Measurements from ENCODE around the gene ADRA2C.

Gene ADRA2C

DNA sequence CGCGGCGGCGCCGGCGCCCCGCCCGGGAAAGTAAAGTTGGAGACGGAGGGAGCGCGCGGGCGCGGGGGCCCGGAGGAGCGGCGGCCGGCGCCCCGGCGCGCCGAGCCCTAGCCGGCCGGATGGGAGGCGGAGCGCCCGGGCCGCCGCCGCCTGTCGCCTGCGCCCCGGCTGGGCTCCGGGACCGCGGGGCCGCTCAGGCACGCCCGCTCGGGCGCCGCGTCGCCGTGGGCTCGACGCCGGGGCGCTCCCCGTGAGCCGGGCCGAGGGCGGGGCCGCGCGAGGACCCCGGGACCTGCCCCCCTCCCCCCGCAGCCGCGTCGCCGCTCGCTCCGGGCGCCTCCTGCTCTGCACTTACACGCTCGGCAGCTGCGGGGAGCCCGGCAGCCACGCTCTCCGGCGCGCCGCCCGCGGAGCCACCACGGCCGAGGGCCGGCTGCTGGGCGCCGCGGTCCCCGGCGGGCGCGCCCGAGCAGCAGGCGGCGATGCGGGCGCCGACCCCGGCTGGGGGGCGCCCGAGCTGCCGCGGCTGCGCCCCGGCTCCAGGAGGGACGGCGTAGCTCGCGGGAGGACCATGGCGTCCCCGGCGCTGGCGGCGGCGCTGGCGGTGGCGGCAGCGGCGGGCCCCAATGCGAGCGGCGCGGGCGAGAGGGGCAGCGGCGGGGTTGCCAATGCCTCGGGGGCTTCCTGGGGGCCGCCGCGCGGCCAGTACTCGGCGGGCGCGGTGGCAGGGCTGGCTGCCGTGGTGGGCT is at the start of gene ADRA2C:
Gene ADRA2C (plus strand): TSS at position 350 of the 749 bp plus-strand sequence. CDS start 222 bp downstream, at position 572.
- no peak for DNase-seq

DNA sequence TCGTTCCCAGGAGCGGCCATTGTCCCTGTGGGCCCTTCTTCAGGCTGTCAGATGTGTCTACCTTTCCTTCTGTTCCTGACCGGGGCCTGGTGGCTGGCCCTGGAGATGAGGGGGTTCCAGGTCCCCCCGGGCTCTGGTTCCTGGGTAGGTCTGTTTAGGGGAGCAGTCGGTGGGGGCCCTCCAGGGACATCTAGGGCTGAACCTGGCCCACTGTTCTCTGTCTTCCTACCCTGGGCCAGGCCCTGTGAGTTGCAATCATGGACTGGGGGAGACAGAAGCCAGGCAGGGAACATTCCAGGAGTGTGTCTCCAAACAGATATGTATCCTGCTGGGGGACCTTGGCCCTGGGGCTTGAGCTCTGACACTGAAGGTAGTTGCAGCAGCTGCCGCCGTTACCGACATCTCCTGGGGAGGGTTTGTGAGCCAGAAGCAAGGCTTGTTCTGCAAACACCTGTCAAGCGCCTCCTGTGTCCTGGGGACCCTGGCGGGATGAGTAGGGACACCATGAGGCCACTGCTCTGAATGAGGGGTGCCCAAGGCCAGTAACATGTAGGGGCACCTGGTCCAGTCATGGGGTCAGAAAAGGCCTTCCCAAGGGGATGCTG is 49.5 kb upstream of the ADRA2C start:
- no peak for DNase-seq

DNA sequence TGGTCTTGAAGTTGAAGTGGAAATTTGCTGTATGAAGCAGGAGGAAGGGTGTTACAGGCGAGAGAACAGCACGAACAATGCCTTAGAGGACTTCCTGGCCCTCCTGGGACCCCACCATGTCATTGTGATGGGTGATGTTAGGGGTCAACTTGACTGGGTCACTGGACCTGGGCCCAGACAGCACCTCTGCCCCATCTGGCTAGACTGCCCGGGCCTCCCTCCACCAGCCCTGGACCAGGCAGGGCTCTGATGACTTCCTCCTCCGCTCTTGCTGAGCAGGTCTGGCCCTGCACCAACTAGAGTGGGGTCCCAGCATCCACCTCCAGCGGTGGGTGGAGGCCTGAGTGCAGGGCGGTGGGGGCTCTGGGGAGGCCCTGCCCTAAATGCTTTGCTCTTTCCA is 48.9 kb upstream of the ADRA2C start:
- no peak for DNase-seq

DNA sequence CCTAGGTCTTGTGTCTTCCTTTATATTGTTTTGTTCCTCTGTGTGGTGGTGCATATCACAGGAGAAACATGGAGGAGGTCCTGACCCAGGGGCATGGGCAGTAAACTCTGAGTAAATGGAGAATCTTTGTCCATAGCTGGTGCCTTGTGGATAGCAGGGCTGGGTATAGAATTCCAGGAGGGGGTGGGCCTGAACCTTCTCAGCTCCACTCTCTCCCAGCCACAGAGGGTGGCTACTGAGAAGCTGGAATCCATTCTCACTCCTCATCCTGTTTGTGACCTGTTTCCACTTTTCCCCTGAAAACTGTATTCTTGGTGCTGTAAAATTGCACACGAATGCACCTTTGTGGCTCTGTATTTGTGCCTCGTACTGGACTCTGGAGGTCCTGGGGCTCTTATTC is 47.7 kb upstream of the ADRA2C start:
- no peak for DNase-seq

DNA sequence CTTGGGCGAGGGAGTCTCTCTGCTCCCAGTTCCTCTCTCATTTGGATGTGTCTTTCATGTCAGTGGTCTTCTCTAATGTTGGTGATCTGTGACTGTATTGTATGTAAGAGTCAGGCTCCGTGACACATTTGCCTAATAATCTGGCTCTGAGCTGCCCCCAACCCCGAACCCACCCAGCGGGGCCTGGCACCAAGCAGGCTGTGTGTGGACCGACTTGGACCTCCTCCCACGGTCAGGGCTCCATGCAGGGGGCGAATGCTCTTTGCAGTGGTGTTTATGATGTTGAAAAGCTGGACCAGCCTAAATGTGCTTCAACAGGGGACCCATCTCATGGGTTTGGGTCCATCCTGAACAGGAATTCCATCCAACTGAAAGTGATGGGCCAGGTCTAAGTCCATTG is 47.0 kb upstream of the ADRA2C start:
- DNase-seq = no peak

DNA sequence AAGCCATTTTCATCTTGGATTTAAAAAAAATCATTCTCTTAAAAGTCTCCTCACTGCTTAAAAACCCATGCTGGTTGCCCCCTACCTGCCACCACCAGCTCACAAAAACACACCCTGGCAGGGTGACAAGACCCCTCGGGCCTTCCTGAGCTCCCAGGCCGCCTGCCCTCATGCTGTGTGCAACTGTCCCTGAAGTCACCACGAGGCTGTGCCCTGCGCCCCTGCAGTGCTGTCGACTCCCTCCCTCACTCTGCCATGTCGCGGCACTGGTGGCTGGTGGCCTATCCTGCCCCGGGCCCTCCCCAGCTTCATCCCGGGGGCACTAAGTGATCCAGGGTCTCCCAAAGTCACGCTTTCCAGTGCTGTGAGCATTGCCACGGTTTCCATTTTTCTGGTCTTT is 46.3 kb upstream of the ADRA2C start:
- DNase-seq = no peak

DNA sequence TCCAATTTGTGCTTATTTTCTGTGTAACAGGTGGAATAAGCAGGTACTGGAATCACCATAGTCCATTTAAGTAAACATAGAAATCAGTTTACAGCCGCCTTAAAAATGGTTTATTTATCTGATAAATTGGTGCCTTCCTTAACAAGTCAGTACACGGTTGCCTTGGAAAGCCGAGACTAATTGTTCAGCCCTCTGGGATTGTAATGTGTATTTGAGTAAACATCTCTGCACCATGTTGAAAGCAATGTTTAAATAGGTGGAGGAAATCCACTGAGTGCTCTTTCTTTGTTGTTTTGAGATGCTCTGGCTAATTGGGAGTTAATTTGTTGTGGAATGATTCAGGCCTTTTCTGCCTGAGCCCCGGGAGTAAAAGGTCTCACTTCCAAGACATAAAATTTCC is 45.7 kb upstream of the ADRA2C start:
- no peak for DNase-seq

DNA sequence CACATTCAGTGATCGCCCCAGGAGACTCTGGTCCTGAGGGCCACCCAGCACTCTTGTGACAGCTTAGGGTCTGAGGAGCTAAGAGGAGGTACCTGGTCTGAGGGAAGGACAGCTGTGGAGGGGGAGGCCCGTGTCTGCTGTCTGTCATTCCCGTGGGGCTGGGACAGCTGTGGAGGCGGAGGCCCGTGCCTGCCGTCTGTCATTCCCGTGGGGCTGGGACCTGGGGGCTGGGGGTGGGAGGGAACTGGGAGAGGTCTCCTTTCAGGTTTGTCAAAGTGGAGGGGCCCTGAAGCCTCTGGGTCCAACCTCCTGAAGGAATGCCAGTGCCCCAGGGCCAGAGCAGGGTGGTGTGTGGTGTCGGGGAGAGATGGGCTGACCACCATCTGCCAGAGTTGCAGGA is 45.0 kb upstream of the ADRA2C start:
- DNase-seq = no peak

DNA sequence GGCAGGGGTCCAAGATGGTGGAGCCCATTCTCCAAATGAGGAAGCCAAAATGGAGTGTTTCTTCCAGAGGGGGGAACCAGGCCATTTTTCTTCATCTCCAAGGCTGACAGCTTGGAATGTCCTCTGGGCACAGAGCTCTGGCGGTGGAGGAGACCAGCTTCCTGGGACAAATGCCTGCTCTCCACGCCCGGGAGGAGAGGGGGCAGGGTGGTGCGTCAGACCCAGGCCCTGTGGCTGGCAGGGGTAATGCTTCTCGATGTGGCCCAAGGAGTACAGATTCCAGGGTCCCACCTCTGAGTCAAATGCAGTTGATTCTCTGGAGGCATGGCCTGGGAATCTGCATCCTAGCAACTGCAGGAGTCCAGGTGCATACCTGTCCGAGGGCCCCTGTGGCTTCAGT is 44.6 kb upstream of the ADRA2C start:
- no peak for DNase-seq

DNA sequence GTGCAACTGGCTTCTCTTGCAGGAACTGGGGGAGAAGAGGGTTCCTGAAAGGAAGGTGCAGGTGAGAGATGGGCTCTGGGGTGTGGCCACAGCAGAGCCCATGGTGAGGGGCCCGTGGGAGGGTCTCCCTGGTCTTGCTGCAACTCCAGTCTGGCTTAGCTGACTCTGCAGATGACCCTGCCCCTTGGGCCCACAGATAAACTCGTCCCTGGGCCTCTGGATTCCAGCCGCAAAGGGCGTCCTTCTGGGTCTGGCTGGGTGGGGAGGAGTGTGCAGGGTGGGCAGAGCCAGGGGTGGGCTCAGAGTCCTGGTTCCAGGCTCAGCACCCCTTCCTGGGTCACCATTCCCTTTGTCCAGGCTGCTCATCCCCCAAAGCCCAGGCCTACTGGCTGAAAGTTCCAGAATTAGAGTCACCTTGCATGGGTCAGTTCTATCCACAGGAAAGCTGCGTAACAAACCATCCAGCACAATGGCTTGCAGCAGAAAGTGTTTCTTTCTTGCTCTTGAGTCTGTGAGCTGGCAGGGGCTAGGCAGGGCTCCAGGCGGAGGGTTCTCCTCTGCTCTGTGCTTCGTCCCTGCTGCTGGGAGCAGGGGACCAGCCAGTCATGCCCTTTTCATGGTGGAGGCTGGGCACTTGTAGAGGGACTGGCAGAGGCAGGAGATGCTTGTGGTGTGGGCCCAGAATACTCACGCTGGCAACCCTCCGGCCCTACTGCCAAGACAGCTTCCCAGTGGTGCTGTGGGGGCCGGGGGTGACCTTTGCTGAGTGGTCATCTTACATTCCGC is 43.5 kb upstream of the ADRA2C start:
- no peak for DNase-seq

DNA sequence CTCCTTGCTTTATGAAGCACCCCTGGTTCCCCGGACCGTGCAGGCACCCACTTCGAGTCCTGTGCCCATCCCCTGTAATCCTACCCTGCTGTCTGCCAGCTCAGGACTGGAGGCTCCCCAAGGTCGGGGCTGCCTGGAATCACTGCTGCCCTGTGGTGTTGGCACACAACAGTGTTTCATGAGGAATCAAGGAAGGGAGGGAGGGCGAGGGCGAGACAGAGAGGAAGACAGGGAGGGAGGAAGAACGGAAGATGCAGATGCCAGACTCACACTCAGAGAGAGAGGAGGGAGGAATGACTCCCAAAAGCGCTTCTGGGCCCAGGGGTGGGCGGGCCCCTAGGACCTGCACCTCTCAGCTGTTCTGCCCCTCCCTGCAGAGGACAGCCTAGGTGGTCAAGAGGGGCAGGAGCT is 42.9 kb upstream of the ADRA2C start:
- no peak for DNase-seq

DNA sequence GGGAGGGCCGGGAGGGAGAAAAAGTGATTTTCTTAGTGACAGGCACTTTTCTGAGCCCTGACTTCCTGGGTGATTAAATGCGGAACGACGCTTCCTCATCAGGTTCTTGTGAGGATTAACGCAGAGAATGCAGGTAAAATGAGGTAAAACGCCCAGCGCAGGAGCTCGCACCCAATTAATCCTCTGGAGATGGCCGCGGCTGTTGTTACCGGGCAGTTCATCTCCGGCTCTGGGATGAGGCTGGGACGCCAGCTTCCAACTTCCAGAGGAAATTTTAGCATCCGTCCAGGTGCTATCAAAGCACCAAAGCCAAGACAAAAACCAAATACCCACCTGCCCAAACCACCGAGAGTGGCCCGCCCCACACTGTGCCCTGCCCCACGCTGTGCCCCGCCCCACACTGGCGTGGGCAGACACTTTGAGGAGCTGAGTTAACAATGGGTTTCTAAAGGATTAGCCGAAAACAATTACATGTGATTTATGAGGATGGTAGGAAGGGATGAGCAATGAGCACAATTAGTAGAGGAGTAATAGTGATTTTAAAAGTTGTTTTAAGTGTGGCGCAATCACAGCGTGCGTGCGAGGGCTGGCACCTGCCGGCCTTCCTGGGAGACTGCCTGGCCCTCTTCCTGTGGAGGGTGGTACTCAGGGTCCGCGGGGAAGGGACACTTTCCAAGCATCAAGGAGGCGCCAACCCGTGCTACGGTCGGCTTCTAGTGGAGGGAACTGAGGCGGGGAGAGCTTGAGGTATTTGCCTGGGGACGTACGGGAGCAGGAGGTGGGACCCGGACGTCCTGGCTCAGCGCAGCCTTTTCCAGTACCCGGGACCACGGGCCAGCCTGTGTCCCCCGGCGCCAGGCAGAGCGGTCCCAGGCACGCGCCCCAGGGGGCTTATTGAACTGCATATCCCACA is 41.6 kb upstream of the ADRA2C start:
- DNase-seq = no peak

DNA sequence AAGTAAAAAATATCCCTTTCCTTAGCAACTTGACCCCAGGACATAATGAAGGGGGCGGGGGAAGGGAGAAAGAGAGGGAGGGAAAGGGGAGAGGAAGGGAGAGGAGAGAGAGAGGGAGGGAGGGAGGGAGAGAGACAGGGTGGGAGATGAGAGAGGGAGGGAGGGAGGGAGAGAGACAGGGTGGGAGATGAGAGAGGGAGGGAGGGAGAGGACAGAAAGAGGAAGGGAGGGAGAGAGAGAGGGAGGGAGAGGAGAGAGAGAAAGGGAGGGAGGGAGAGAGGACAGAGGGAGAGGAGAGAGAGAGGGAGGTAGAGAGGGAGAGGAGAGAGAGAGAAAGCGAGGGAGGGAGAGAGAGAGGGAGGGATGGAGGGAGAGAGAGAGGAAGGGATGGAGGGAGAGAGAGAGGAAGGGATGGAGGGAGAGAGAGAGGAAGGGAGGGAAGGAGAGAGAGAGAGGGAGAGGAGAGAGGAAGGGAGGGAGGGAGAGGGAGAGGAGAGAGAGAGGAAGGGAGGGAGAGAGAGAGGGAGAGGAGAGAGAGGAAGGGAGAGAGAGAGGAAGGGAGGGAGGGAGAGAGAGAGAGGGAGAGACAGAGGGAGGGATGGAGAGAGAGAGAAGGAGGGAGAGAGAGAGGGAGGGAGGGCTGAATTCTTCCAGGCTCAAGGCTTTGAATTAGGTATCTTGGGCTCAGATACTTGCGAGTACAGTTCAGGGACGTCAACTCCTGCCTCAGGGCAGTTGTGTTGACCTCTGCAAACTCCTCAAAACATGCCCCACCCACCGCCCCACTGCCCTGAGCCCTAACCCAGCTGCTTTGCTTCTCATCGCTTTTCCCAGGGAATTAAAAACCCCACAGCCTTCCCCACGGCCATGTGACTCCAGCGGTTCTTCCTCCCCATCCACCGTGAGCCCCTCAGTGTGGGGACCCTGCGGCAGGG is 40.0 kb upstream of the ADRA2C start:
- no peak for DNase-seq

DNA sequence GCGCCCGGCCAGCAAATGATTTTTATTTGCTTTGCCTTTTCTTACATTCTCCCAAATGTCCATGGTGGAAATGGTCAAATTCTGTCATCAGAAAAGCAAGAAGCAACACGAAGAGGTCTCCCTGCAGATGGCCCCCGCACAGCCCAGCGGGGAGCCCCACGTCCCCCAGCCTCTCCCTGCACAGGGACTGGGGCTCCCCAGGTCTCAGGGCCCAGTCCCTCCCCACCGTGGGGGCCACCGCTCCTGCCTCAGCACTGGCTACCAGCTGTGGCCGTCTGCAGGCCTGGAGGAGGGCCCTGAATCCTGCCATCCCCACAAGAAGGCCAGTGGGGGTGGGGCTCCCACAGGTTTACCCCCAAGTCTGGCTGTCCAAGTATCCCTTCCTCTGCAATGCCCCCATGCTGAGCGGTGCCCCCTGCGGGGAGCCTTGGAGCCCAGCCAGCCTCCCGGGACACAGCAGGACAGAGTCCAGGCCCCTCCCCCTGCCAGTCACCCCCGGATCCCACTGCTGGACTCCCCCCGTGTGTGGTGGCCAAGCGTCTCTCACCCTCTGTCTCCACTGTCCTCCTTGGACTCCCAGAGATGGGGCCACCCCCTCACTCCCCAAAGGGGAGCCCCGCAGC is 38.2 kb upstream of the ADRA2C start:
- no peak for DNase-seq

DNA sequence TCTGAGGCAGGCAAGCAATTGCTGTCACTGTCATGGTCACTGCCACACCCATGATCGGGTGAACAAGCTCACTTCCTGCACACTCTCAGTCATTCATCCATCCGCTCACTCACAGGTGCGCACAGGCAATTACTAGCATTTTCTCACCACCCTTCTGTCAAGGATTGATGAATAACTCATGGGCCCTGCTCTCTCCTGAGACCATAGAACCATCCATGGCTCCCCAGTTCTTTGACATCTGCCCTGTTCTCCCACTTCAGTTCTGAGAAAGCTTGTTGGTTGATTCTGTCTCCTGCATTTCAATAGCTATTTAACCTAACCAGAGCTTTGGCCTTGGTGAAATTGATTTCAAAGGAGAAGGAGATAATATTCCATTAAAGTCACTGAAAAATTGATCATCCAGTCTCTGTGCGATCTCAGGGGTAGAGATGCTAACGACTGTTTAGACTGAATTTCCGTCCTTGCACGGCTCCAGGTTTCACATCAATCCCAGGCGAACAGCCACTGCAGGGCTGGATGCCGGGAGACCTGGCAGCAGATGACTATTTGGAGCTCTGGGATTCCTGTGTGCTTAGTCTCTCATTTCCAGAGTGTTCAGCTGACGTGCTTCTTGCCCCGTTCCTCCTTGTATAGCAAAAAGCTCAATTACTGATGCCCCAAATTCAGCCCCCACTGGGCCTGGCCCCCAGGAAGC is 36.9 kb upstream of the ADRA2C start:
- DNase-seq = no peak

DNA sequence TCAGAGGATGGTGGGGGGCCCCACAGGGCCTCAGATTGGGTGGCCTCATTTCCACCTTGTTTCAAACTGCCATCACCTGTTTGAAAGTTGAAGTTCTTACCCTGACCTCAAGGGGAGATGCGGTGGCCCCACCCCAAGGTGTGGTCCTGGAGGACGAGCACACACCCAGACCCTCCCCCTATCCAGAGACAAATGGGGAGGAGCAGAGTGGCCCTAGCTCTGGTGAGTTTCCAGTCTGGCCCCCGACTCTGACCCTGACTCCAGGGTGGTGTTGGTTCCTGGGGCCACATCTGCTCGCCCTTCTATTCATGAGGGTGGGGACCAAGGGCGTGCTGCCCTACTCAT is 36.3 kb upstream of the ADRA2C start:
- no peak for DNase-seq

DNA sequence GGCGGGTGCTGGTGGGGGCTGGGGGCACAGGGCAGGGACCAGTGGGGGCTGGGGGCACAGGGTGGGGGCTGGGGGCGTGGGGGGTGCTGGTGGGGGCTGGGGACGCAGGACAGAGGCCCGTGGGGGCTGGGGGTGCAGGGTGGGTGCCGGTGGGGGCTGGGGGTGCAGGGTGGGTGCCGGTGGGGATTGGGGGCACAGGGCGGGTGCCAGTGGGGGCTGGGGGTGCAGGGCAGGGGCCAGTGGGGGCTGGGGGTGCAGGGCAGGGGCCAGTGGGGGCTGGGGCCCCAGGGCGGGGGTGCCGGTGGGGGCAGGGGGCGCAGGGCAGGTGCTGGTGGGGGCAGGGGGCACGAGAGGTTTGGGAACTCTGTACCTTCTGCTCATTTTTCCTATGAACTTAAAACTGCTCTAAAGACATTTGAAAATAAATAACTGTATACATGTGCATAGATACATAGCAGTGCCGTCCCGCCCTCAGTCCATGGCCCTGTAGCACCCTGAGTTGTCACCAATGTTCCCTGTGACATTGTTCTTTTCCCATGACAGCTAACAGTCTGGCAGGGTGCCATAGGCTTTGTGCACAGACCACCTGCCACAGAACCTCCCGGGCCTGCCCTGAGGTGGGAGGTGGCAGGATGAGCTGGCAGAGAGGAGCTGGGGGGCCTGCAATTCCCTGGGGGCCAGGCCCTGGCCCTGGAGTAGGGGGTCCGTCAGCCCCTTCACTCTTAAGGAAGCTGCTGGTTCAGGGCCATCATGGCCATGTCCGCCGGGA is 35.6 kb upstream of the ADRA2C start:
- no peak for DNase-seq

DNA sequence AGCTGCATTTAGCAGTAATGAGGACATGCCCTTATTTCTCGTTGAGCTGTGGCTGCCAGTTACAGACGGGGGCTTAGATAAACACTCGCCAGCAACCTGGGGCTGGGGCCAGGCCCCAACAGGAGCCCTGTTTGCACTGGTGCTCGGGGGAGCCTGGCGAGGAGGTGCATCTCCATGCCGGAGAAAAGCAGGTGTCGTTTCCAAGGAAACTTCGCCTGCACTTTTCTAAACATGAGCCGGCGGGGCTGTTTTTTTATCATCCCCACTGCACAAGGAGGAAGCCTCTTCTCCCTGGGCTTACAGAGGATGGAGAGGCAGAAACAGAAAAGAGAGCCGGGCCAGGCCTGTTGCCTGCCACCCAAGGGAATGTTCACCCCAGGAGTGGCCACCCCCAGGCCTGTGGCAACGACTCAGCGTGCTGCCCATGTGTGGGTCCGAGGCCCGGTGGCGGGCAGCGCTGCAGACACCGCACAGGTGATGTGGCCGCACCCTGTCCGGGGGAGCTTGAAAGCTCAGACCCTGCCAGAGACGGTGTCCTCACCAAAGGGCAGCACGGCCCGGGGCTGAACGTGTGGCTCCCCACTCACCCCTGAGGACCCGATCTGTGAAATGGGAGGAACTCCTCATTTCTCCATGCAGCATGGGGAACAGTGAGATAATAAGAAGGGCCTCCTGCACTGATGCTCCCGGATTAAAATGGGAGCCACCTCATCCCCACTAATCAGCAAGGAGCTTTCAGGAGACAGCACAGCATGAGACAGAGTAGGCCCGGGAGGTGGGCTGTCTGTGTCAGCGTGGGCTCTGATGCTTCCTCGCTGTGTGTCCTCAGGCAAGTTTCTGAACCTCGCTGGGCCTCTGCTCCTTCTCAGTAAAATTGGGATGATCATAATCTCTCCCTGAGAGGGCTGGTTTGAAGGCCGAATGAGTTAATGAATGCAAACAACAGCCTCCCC is 33.8 kb upstream of the ADRA2C start:
- DNase-seq = no peak

DNA sequence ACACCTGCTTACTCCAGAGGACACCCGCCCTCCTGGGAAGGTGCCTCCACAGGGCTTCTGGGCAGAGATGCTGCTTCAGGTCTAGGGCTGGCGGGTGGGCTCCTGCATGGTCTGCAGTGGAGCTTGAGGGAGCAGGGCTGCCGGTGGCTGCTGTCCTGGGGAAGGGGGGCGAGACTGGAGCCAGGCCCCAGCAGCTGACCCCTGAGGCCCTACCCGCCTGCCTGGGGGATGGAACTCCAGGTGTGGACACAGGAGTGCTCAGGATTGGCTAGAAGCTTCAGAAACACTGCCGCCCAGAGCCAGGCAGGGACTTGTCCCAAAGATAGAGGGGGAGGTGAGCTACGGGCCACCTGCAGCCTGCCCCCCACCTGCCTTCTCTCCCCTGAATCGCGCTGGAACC is 33.0 kb upstream of the ADRA2C start:
- DNase-seq = no peak
